Endothelial cell of umbilical vein (primary cell): ENCODE measurements around the gene LRFN3. TPM values are rescaled to one million over a fixed set of nuclear protein-coding genes. Genes with fewer than 3 reads are reported as not detected.

Experiments used
- BruUV-seq: library from RNA; stranded (reverse); fragments of 400-500 nt; replicated peaks from 2 replicates; lab custom pipeline; 2021; lab: Mats Ljungman, UMichigan
- CTCF ChIA-PET: fragments of 300-600, 350-600 bp; sonication (Branson Sonifier 250); formaldehyde crosslinking; loops from one replicate; lab custom pipeline; 2021; ENCODE audit warnings: antibody characterized with exemption, inconsistent platforms; lab: Charles Lee
- POLR2A ChIA-PET: fragments of 300-600, 350-600 bp; sonication (Branson Sonifier 250); formaldehyde crosslinking; loops from one replicate; lab custom pipeline; 2021; ENCODE audit warnings: antibody characterized with exemption, inconsistent platforms; lab: Charles Lee
- DNase-seq: peaks from one replicate; pipeline ENCODE4 v3.0.0-alpha.2; 2011; ENCODE audit warnings: low read depth, low spot score
- FAIRE-seq: peaks from 2 replicates; lab custom pipeline; 2011; peaks lifted over from hg19 to GRCh38; lab: Jason Lieb, UNC
- H2AFZ ChIP-seq: 2 replicates; pipeline ENCODE4 v1.6.0; 2012; ENCODE audit warnings: low read depth, low read length, control low read depth, inconsistent platforms
- H3K27ac ChIP-seq: 2 replicates; pipeline ENCODE4 v1.5.1; 2011; ENCODE audit warnings: low read depth, mild to moderate bottlenecking, control low read depth, low read length, moderate library complexity; ENCODE audit not compliant: insufficient read depth
- H3K27me3 ChIP-seq, 2 experiments: 2 replicates each; pipeline versions ENCODE4 v1.6.0 to v1.6.1; 2011; ENCODE audit warnings: low read length in 2 of 2, mixed read lengths in 1 of 2; ENCODE audit not compliant: control insufficient read depth in 2 of 2, insufficient read depth in 2 of 2
- H3K36me3 ChIP-seq, 2 experiments: 2 replicates in 1 of 2; 3 replicates in 1 of 2; pipeline ENCODE4 v1.5.1; 2011; ENCODE audit warnings: low read length in 2 of 2, mild to moderate bottlenecking in 1 of 2, moderate library complexity in 1 of 2; ENCODE audit not compliant: control insufficient read depth in 2 of 2, insufficient read depth in 2 of 2; ENCODE audit errors: extremely low read depth in 1 of 2
- H3K4me1 ChIP-seq: 3 replicates; pipeline ENCODE4 v1.5.1; 2011; ENCODE audit warnings: mild to moderate bottlenecking, low read length; ENCODE audit not compliant: control insufficient read depth, insufficient read depth; ENCODE audit errors: extremely low read depth
- H3K4me2 ChIP-seq: 2 replicates; pipeline ENCODE4 v1.6.1; 2011; ENCODE audit warnings: low read length, control low read depth, mixed read lengths; ENCODE audit not compliant: insufficient read depth
- H3K4me3 ChIP-seq, 3 experiments: fragments of 200-600 bp in 1 of 3; sonication (generic), shearing (Covaris generic) in 1 of 3; replicated peaks in 1 of 3; 2 replicates each; pipeline ENCODE4 v1.5.1; 2011 to 2016; ENCODE audit warnings: control low read depth in 3 of 3, low read length in 3 of 3, mild to moderate bottlenecking in 2 of 3, inconsistent platforms in 1 of 3, low read depth in 1 of 3, moderate library complexity in 1 of 3; ENCODE audit not compliant: insufficient read depth in 1 of 3
- H3K79me2 ChIP-seq: 2 replicates; pipeline ENCODE4 v1.6.0; 2012; ENCODE audit warnings: low read length, inconsistent platforms; ENCODE audit not compliant: control insufficient read depth, insufficient read depth
- H3K9ac ChIP-seq: replicated peaks from 2 replicates; pipeline ENCODE3; 2011; ENCODE audit warnings: low read length, control low read depth; ENCODE audit not compliant: insufficient read depth; ENCODE audit errors: extremely low read depth
- H3K9me1 ChIP-seq: replicated peaks from 3 replicates; pipeline ENCODE4 v1.6.0; 2011; ENCODE audit warnings: mild to moderate bottlenecking, low read length; ENCODE audit not compliant: control insufficient read depth, insufficient read depth; ENCODE audit errors: extremely low read depth
- H3K9me3 ChIP-seq: replicated peaks from 2 replicates; pipeline ENCODE4 v1.5.1; 2012; ENCODE audit warnings: low read length, inconsistent platforms; ENCODE audit not compliant: control insufficient read depth, insufficient read depth
- H4K20me1 ChIP-seq: replicated peaks from 2 replicates; pipeline ENCODE3; 2011; ENCODE audit warnings: mild to moderate bottlenecking, low read length; ENCODE audit not compliant: control insufficient read depth, insufficient read depth; ENCODE audit errors: extremely low read depth
- EZH2 ChIP-seq: IDR thresholded peaks from 2 replicates; pipeline ENCODE4 v1.6.1; 2012; ENCODE audit warnings: borderline replicate concordance, low read depth, mild to moderate bottlenecking, moderate library complexity, low read length, inconsistent platforms; ENCODE audit not compliant: severe bottlenecking
- FOS ChIP-seq: IDR thresholded peaks from 2 replicates; pipeline ENCODE4 v1.6.1; 2011; ENCODE audit warnings: mild to moderate bottlenecking, low read length, moderate library complexity, borderline replicate concordance; ENCODE audit not compliant: insufficient read depth
- GATA2 ChIP-seq: IDR thresholded peaks from 2 replicates; pipeline ENCODE4 v1.7.0; 2011; ENCODE audit warnings: low read depth, mild to moderate bottlenecking, moderate library complexity, mixed read lengths, low read length; ENCODE audit not compliant: insufficient read length, insufficient read depth
- MYC ChIP-seq: IDR thresholded peaks from one replicate; pipeline ENCODE4 v1.6.1; 2011; ENCODE audit warnings: mild to moderate bottlenecking, low read depth, low read length
- POLR2AphosphoS5 ChIP-seq: IDR thresholded peaks from 2 replicates; pipeline ENCODE4 v1.6.1; 2012; ENCODE audit warnings: low read depth, mild to moderate bottlenecking, control low read depth, low read length, moderate library complexity; ENCODE audit not compliant: insufficient read depth
- dilution Hi-C: fragments of 300-500 bp; cut with MboI; formaldehyde crosslinking; loops from one replicate; pipeline ENCODE4 v1.15.0; 2019; ENCODE audit warnings: low sequenced_read_pairs; ENCODE audit not compliant: extremely low pct_ligation_motif_present
- intact Hi-C: fragments of 100-400 bp; cut with micrococcal nuclease; formaldehyde crosslinking; loops from one replicate; pipeline ENCODE4 v1.10.0; 2022
- polyA plus RNA-seq, 4 experiments: library from polyadenylated mRNA; depleted of rRNA in 3 of 4; stranded (reverse) in 3 of 4; unstranded in 1 of 4; fragments of >200 nt; gene quantifications; 2 replicates each; pipeline versions ENCODE4 v1.2.1 to v1.2.3, GENCODE V29; 2011 to 2012; ENCODE audit warnings: missing spikeins in 1 of 4
- total RNA-seq: library from RNA; stranded (reverse); gene quantifications from 2 replicates; pipeline ENCODE4 v1.2.3, GENCODE V29; 2021
- TF ChIP-seq, protein P1 (sequence below): IDR thresholded peaks from 2 replicates; pipeline ENCODE4 v1.6.1; 2011; ENCODE audit not compliant: insufficient read depth, insufficient read length
- TF ChIP-seq, protein P2 (sequence below), 2 donors: IDR thresholded peaks; 1 replicate in 1 of 2; 2 replicates in 1 of 2; pipeline ENCODE4 v1.5.1; 2011; ENCODE audit warnings: low read length in 2 of 2, mild to moderate bottlenecking in 2 of 2, moderate library complexity in 2 of 2, control low read depth in 1 of 2, inconsistent platforms in 1 of 2, low read depth in 1 of 2; ENCODE audit not compliant: insufficient read depth in 1 of 2; ENCODE audit errors: extremely low read depth in 1 of 2

Gene LRFN3
- total and polyA plus RNA-seq, 2 donors (not counting 3 experiments of a cell fraction or from before 2014, with no cell fraction given) = 4.1 to 15.9 TPM

DNA sequence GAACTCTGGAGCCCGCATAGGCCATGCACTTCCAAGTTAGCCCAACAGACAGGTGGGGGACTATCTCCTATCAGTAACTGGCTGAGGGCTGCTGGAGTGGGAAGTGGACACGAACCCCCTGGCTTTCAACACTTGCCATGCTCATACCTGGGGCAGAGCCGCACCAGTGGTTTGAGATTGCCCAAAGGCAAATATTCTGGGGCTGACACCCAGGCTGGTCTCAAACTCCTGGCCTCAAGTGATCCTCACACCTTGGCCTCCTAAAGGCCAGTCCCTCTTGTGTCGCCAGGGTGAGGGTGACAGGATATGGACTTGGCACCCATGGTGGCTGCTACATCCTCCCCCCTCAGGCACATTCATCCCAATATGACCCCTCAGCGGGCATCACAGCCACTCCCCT, 49.0 kb upstream of the LRFN3 start:
- FAIRE-seq = no peak
- TF ChIP-seq EZH2 (no peak), POLR2AphosphoS5 (no peak), FOS (no peak), GATA2 (no peak), MYC (no peak)
- TF ChIP-seq, protein P1, sequence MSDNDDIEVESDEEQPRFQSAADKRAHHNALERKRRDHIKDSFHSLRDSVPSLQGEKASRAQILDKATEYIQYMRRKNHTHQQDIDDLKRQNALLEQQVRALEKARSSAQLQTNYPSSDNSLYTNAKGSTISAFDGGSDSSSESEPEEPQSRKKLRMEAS = no peak
- TF ChIP-seq, protein P2, sequence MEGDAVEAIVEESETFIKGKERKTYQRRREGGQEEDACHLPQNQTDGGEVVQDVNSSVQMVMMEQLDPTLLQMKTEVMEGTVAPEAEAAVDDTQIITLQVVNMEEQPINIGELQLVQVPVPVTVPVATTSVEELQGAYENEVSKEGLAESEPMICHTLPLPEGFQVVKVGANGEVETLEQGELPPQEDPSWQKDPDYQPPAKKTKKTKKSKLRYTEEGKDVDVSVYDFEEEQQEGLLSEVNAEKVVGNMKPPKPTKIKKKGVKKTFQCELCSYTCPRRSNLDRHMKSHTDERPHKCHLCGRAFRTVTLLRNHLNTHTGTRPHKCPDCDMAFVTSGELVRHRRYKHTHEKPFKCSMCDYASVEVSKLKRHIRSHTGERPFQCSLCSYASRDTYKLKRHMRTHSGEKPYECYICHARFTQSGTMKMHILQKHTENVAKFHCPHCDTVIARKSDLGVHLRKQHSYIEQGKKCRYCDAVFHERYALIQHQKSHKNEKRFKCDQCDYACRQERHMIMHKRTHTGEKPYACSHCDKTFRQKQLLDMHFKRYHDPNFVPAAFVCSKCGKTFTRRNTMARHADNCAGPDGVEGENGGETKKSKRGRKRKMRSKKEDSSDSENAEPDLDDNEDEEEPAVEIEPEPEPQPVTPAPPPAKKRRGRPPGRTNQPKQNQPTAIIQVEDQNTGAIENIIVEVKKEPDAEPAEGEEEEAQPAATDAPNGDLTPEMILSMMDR (IDR thresholded peaks at IDR 0.05; ENCODE audit: extremely low read depth in 1 of 2, insufficient read depth in 1 of 2, low read depth in 1 of 2, low read length in 2 of 2) = no peak
- Histone ChIP-seq H4K20me1 (no peaks in the 10 kb centered on the region), H3K9me3 (no peaks in the 10 kb centered on the region), H3K27me3 (no peaks in the 10 kb centered on the region), H3K9ac (no peak overlapping the region), H3K4me3 (no peak overlapping the region), H3K79me2 (no peaks in the 10 kb centered on the region), H3K36me3 (peaks cover 0 to 16% of the 10 kb centered on the region in 2 experiments), H3K4me1 (no peaks in the 10 kb centered on the region), H3K9me1 (no peaks in the 10 kb centered on the region), H3K4me2 (no peak overlapping the region), H3K27ac (no peak overlapping the region), H2AFZ (no peak overlapping the region)
- no TSS peak for BruUV-seq
- CTCF ChIA-PET = no interaction called here
- intact Hi-C loops (no loop called here), dilution Hi-C loops (no loop called here)
- POLR2A ChIA-PET = no interaction called here
- DNase-seq = no peak
